Left ventricle myocardium inferior (tissue), 1 donor: ENCODE data around the gene CATSPER3. TPM values are rescaled to one million over a fixed set of nuclear protein-coding genes. Genes with fewer than 3 reads are reported as not detected.

Experiments
- DNase-seq: peaks from one replicate; pipeline ENCODE4 v3.0.0-alpha.2; 2020
- H3K27ac ChIP-seq: fragments of 200-600 bp; replicated peaks from 2 replicates; pipeline ENCODE4 v1.8.0; 2021
- H3K27me3 ChIP-seq: fragments of 200-600 bp; 2 replicates; pipeline ENCODE4 v1.8.0; 2021; ENCODE audit warnings: low read depth
- H3K36me3 ChIP-seq: fragments of 200-600 bp; 2 replicates; pipeline ENCODE4 v1.8.0; 2021
- H3K4me1 ChIP-seq: fragments of 200-600 bp; 2 replicates; pipeline ENCODE4 v1.8.0; 2021
- H3K4me3 ChIP-seq: fragments of 200-600 bp; 2 replicates; pipeline ENCODE4 v1.8.0; 2021; ENCODE audit warnings: mild to moderate bottlenecking, moderate library complexity
- H3K9me3 ChIP-seq: fragments of 200-600 bp; replicated peaks from 2 replicates; pipeline ENCODE4 v1.8.0; 2021
- intact Hi-C: fragments of 100-400 bp; cut with micrococcal nuclease; formaldehyde crosslinking; loops from one replicate; pipeline ENCODE4 v1.11.0; 2022
- total RNA-seq: library from RNA; stranded (reverse); fragmentation: NEBNext Ultra II Directional; extraction: Animal tissue kit (Norgen Biotek cat#: 25700); gene quantifications from one replicate; pipeline ENCODE4 v1.2.1, GENCODE V29; 2021
- TF ChIP-seq, protein P1 (sequence below): fragments of 200-600 bp; IDR thresholded peaks from 2 replicates; pipeline ENCODE4 v1.8.0; 2021; ENCODE audit warnings: antibody characterized with exemption, mild to moderate bottlenecking, borderline replicate concordance
- donor health status: DM: no; HTN: yes; CAD: no; lungs with severe emphysema.

Gene CATSPER3
- total RNA-seq, 1 donor from 2014 or later = 0.49 TPM

DNA sequence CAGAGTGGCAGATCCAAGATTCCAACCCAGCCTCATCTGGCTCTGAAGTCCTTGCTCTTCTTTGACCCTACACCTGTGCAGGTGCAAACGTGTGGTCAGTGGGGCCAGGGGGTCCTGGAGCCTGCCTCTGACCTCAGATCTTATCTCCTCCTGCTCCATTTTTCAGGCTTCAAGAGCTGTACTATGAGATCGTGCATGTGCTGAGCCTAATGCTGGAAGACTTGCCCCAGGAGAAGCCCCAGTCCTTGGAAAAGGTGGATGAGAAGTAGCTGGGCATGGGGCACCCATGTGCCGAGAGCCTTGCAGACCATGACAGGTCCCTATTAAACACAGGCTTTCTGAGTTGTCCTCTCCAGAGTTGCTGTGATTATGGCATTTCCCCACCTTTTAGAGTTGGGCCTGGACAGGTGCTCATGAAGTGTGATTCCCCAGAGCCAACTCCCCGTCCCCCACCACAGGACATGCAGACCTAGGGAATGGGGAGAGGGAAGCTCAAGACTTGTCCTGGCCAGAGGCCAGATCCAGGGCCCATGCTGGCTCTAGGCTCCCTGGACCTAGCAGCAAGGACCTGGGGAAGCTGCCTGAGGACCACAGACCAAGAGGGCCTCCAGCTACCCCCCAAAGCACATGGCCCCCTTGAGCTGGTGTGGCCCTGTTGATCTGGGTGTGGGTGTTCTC is 43.8 kb downstream of the CATSPER3 start:
- Histone ChIP-seq H3K27ac (no peak overlapping the region), H3K4me1 (peaks cover 25% of the 10 kb centered on the region), H3K36me3 (no peaks in the 10 kb centered on the region), H3K9me3 (no peaks in the 10 kb centered on the region), H3K27me3 (no peaks in the 10 kb centered on the region), H3K4me3 (no peak overlapping the region)
- DNase-seq = no peak
- intact Hi-C loops = no loop called here
- TF ChIP-seq, protein P1, sequence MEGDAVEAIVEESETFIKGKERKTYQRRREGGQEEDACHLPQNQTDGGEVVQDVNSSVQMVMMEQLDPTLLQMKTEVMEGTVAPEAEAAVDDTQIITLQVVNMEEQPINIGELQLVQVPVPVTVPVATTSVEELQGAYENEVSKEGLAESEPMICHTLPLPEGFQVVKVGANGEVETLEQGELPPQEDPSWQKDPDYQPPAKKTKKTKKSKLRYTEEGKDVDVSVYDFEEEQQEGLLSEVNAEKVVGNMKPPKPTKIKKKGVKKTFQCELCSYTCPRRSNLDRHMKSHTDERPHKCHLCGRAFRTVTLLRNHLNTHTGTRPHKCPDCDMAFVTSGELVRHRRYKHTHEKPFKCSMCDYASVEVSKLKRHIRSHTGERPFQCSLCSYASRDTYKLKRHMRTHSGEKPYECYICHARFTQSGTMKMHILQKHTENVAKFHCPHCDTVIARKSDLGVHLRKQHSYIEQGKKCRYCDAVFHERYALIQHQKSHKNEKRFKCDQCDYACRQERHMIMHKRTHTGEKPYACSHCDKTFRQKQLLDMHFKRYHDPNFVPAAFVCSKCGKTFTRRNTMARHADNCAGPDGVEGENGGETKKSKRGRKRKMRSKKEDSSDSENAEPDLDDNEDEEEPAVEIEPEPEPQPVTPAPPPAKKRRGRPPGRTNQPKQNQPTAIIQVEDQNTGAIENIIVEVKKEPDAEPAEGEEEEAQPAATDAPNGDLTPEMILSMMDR = no peak

DNA sequence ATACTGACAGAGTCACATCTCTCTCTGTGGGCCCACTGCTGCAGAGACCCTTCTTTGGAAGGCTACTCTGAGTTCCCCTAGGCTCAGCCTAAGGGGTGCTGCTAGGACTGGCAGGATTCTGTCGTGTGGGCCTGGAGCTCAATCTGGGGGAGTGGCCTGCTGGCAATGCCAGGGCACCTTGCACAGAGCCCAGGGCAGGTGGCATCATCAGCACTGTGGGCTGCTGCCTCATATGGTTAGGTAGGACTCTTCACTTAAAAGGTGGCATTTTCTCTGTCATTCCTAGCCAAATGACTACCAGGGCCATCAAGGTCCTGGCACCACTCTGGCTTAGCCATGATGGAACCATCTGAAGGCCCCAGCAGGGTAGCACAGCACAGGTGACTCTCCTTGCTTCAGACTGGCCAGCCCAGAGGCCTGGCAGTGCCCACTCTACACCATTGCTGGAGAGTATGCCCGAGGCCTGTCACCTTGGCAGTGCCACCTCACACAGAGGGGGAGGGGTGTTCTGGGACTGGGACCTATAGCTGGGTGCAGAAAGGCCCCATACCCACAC is 44.4 kb downstream of the CATSPER3 start:
- no peak for DNase-seq
- Histone ChIP-seq H3K36me3 (no peaks in the 10 kb centered on the region), H3K9me3 (no peaks in the 10 kb centered on the region), H3K27me3 (no peaks in the 10 kb centered on the region), H3K4me1 (peaks cover 25% of the 10 kb centered on the region), H3K27ac (no peak overlapping the region), H3K4me3 (no peak overlapping the region)
- intact Hi-C loops = no loop called here
- TF ChIP-seq, protein P1 = no peak

DNA sequence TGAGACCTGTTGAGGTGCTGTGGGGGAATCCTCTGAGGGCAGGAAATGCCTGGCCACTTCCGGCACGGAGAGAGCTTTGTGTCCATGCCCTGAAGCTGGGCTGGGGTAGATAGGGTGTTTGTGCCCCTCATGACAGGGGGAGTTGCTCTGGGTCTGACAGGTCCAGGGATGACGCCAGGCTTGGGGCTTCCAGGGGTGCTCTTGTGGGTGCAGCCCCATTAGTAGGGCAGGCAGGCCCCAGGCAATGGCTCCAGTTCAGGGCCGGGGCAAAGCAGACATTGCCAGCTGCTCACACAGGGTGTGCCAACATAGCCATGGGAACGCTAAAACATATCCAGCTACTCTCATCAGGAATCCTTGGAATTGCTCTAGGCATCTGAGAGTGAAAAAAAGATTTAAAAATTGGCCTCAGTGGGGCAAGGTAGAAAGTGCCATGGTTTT is 45.3 kb downstream of the CATSPER3 start:
- H3K9me3 ChIP-seq = no peaks in the 10 kb centered on the region
- TF ChIP-seq, protein P1 = no peak
- DNase-seq = no peak
- intact Hi-C loops = no loop called here
- H3K4me1 ChIP-seq = peaks cover 25% of the 10 kb centered on the region
- H3K27ac ChIP-seq = no peak overlapping the region
- H3K27me3 ChIP-seq = no peaks in the 10 kb centered on the region
- no peak overlapping the region for H3K4me3 ChIP-seq
- H3K36me3 ChIP-seq = no peaks in the 10 kb centered on the region

- H3K27ac ChIP-seq = no peak overlapping the region
- intact Hi-C loops = no loop called here
These were observed 45.7 kb downstream of the CATSPER3 start for GRCh38 chr5:135013445-135013844.

DNA sequence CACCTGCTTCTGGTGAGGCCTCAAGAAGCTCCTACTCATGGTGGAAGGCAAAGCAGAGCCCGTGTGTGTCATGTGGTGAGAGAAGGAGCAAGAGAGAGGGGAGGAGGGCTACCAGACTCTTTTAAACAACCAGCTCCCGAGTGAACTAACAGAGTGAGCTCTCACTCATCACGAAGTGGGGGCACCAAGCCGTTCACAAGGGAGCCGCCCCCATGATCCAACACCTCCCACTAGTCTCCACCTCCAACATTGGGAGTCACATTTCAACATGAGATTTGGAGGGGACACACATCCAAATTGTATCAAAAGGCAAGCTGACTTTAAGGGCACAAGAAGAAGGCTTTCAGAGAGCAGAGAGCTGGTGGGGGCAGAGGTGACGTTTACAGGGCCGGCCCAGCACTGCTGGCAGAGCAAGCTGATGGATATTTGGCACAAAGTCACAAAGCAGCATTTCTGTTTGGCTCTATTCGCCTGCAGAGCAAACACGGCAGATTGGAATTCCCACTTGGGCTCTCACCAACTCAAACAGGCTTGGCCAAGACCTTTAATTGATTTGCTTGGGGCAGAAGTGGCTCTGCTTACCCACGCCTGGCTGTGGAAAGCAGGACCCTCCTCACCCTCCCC is 46.4 kb downstream of the CATSPER3 start:
- Histone ChIP-seq H3K9me3 (no peaks in the 10 kb centered on the region), H3K27ac (no peak overlapping the region), H3K36me3 (no peaks in the 10 kb centered on the region), H3K27me3 (no peaks in the 10 kb centered on the region), H3K4me1 (peaks cover 25% of the 10 kb centered on the region), H3K4me3 (no peak overlapping the region)
- DNase-seq = no peak
- intact Hi-C loops = no loop called here
- TF ChIP-seq, protein P1 = no peak

More at GRCh38 chr5:135013445-135013844, 45.7 kb downstream of the CATSPER3 start:
- Histone ChIP-seq H3K36me3 (no peaks in the 10 kb centered on the region), H3K9me3 (no peaks in the 10 kb centered on the region), H3K4me3 (no peak overlapping the region), H3K4me1 (peaks cover 25% of the 10 kb centered on the region), H3K27me3 (no peaks in the 10 kb centered on the region)
- no peak for DNase-seq
- TF ChIP-seq, protein P1 = no peak
